ENCODE measurements around the gene ZNF581. TPM values are rescaled to one million over a fixed set of nuclear protein-coding genes. Genes with fewer than 3 reads are reported as not detected.
A peak's percentile ranks its signal among the peaks of the same experiment; 100 is the strongest.

ZNF581 gene
- total RNA-seq, 1 donor from 2014 or later: 16.3 TPM

GRCh38 chr19:55666343-55667005 lies 23.0 kb downstream of the ZNF581 start:
- DNase-seq: no peak

GRCh38 chr19:55667006-55667381 lies 23.5 kb downstream of the ZNF581 start:
- no peak for DNase-seq

GRCh38 chr19:55667511-55667910 lies 24.1 kb downstream of the ZNF581 start:
- DNase-seq: no peak

- DNase-seq: no peak
Measured at GRCh38 chr19:55667958-55668357, 24.5 kb downstream of the ZNF581 start.

- no peak for DNase-seq
Measured at GRCh38 chr19:55668603-55669348, 25.3 kb downstream of the ZNF581 start.

- no peak for DNase-seq
Measured at GRCh38 chr19:55669418-55670279, 26.2 kb downstream of the ZNF581 start.

- peak; percentile 32 for DNase-seq
Measured at GRCh38 chr19:55670280-55671053, 27.0 kb downstream of the ZNF581 start.

- DNase-seq: no peak
Measured at GRCh38 chr19:55671054-55671378, 27.6 kb downstream of the ZNF581 start.

- DNase-seq: no peak
Measured at GRCh38 chr19:55672418-55672817, 29.0 kb downstream of the ZNF581 start.

GRCh38 chr19:55673465-55673864 lies 30.0 kb downstream of the ZNF581 start:
- no peak for DNase-seq

GRCh38 chr19:55673889-55674288 lies 30.4 kb downstream of the ZNF581 start:
- no peak for DNase-seq

- DNase-seq: no peak
Measured at GRCh38 chr19:55674459-55674840, 31.0 kb downstream of the ZNF581 start.

GRCh38 chr19:55674841-55675660 lies 31.6 kb downstream of the ZNF581 start, which contains the start of gene EPN1:
EPN1 (plus strand) TSS chr19:55675226; CDS start chr19:55678628, 3,402 bp downstream.
- DNase-seq: peak; percentile 98

- no peak for DNase-seq
Measured at GRCh38 chr19:55675661-55676354, 32.4 kb downstream of the ZNF581 start.

GRCh38 chr19:55676383-55676782 lies 32.9 kb downstream of the ZNF581 start:
- DNase-seq: no peak

- no peak for DNase-seq
Measured at GRCh38 chr19:55676889-55677505, 33.5 kb downstream of the ZNF581 start.

- no peak for DNase-seq
Measured at GRCh38 chr19:55677572-55678028, 34.2 kb downstream of the ZNF581 start.

GRCh38 chr19:55678121-55678671 lies 34.7 kb downstream of the ZNF581 start:
- DNase-seq: peak; percentile 13

GRCh38 chr19:55679343-55680257 lies 36.2 kb downstream of the ZNF581 start:
- DNase-seq: no peak

Measured in tongue (tissue), 2 donors.